ENCODE measurements around the gene TGIF1. TPM values are rescaled to one million over a fixed set of nuclear protein-coding genes. Genes with fewer than 3 reads are reported as not detected.

TGIF1 gene
- total RNA-seq, 2 experiments from 2014 or later, result 54.6 to 55.4 TPM

DNA sequence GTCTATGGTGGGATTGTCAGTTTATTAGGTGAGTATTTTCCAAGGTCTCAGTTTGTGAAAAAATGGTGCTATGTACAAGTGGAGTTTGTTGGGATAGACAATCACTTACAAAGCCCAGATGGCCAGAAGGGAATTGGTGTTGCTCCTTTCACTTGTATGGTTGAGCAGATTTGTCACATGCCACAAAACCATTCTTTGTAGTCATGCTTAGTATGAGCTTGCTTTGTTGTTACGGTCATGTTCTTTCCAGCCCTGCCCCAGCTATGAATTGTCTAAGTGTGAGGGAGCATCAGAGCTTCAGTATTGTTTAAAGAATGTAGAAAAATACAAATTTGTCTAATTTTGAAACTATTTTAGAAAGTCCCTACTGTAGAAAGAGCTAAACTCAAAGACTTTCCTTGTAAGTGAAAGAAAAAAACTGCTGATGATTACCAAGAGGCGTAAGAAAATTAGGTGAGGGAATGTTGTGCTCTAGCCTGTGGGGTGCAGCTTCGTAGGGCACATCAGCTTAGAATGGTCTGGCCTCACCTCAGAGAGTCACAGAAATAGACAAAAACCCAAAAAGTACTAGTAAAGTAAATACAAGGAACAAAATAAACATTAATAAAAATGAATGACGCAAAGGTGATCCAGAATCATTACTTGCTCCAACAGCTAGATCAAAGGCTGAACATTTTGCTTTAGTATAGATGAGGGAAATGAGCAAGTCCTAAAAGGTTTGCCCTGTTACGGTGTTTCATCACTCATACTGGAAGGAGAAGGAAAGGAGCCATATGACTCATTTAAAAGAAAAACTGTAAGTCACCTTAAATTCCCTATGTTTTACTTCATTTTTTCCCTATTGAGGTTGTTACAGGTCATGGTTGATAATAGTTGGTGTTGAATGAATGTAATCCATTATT is 9.2 kb downstream of the TGIF1 start:
- peaks cover 19% of the 10 kb centered on the region for H3K36me3 ChIP-seq (ENCODE audit: insufficient read depth, low read length)
- H3K27me3 ChIP-seq (ENCODE audit: control insufficient read depth in 1 of 2, insufficient read depth in 2 of 2, low read length in 2 of 2), result no peaks in the 10 kb centered on the region
- peak overlapping the region in 1 of 2 donors; percentile 67 for H3K27ac ChIP-seq (ENCODE audit: low read depth in 1 of 2, low read length in 2 of 2)
- intact Hi-C loops (cut with DNase I, micrococcal nuclease), result loop anchor here in 1 of 2 experiments (10.0 kb wide), 1 partner anchor 524 kb away; no protein-coding TSS in a partner anchor
- H3K4me3 ChIP-seq (ENCODE audit: low read length), result no peak overlapping the region
- Mint-ChIP-seq H3K36me3 (ENCODE audit: low read depth) (peaks cover 61% of the 10 kb centered on the region), H3K4me1 (ENCODE audit: low read depth) (peaks cover 52% of the 10 kb centered on the region), H3K27ac (peak overlapping the region; percentile 92), H3K4me3 (peak overlapping the region; percentile 54), H3K27me3 (no peaks in the 10 kb centered on the region), H3K9me3 (peaks cover 7% of the 10 kb centered on the region)
- ATAC-seq (ENCODE audit: poor library complexity) (peak; percentile 16), DNase-seq (peak in 3 of 14 experiments; percentile 25 to 42 (median 31))
- CTCF ChIA-PET, result interaction anchor here (1.0 to 2.8 kb wide), 7 partner anchors 12 to 207 kb away, joined by 3 to 19 read pairs (median 5); no protein-coding TSS in a partner anchor
- H3K9me3 ChIP-seq (ENCODE audit: control insufficient read depth in 1 of 2, insufficient read depth in 1 of 2, low read length in 2 of 2), result peaks cover 0 to 3% of the 10 kb centered on the region in 2 experiments
- POLR2A ChIA-PET, result interaction anchor here (1.2 to 7.1 kb wide), 8 partner anchors 8 to 207 kb away, joined by 3 to 66 read pairs (median 6); partner anchors contain the start of gene TGIF1
- TF ChIP-seq, protein P1, sequence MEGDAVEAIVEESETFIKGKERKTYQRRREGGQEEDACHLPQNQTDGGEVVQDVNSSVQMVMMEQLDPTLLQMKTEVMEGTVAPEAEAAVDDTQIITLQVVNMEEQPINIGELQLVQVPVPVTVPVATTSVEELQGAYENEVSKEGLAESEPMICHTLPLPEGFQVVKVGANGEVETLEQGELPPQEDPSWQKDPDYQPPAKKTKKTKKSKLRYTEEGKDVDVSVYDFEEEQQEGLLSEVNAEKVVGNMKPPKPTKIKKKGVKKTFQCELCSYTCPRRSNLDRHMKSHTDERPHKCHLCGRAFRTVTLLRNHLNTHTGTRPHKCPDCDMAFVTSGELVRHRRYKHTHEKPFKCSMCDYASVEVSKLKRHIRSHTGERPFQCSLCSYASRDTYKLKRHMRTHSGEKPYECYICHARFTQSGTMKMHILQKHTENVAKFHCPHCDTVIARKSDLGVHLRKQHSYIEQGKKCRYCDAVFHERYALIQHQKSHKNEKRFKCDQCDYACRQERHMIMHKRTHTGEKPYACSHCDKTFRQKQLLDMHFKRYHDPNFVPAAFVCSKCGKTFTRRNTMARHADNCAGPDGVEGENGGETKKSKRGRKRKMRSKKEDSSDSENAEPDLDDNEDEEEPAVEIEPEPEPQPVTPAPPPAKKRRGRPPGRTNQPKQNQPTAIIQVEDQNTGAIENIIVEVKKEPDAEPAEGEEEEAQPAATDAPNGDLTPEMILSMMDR (IDR thresholded peaks at IDR 0.05), result no peak
- peaks cover 8% of the 10 kb centered on the region for H3K4me1 ChIP-seq (ENCODE audit: insufficient read depth, low read length)

DNA sequence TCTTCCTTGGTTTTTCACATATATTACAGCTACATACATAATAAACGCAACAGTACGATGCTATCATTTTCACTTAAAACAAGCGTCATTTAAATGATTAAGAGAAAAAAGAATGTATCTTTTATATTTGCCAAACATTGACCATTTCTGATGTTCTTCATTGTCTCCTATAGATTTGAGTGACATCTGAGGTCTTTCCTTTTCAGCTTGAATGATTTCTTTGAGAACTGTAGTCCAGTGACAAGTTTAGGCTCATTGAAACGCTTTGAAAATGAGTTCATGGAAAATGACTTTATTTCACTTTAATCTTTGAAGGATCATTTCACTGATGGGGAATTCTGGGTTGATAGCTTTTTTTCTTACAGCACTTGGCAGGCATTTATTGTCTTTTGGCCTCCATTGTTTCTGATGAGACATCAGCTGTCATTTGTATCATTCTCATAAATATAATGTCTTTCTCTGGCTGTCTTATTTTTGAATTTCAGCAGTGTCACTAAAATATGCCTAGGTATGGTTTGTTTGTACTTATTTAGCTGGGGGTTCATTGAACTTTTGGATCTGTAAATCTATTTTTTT is 10.9 kb downstream of the TGIF1 start:
- Mint-ChIP-seq H3K4me1 (ENCODE audit: low read depth) (peaks cover 41% of the 10 kb centered on the region), H3K27me3 (no peaks in the 10 kb centered on the region), H3K4me3 (no peak overlapping the region), H3K9me3 (peaks cover 7% of the 10 kb centered on the region), H3K27ac (no peak overlapping the region), H3K36me3 (ENCODE audit: low read depth) (peaks cover 54% of the 10 kb centered on the region)
- ATAC-seq (ENCODE audit: poor library complexity), result no peak
- peaks cover 0 to 3% of the 10 kb centered on the region in 2 experiments for H3K9me3 ChIP-seq (ENCODE audit: control insufficient read depth in 1 of 2, insufficient read depth in 1 of 2, low read length in 2 of 2)
- H3K4me1 ChIP-seq (ENCODE audit: insufficient read depth, low read length), result peaks cover 10% of the 10 kb centered on the region
- DNase-seq, result no peak
- no peaks in the 10 kb centered on the region for H3K27me3 ChIP-seq (ENCODE audit: control insufficient read depth in 1 of 2, insufficient read depth in 2 of 2, low read length in 2 of 2)
- H3K27ac ChIP-seq (ENCODE audit: low read depth in 1 of 2, low read length in 2 of 2), result no peak overlapping the region
- CTCF ChIA-PET, result interaction anchor here (0.8 to 2.8 kb wide), 3 partner anchors 133 to 164 kb away, joined by 3 to 19 read pairs (median 7); no protein-coding TSS in a partner anchor
- TF ChIP-seq, protein P1 (IDR thresholded peaks at IDR 0.05), result no peak
- no peak overlapping the region for H3K4me3 ChIP-seq (ENCODE audit: low read length)
- POLR2A ChIA-PET, result interaction anchor here (0.6 to 7.1 kb wide), 7 partner anchors 9 to 199 kb away, joined by 3 to 66 read pairs (median 4); partner anchors contain the start of genes MYL12B and TGIF1
- intact Hi-C loops (cut with DNase I, micrococcal nuclease), result no loop called here
- peaks cover 19% of the 10 kb centered on the region for H3K36me3 ChIP-seq (ENCODE audit: insufficient read depth, low read length)

DNA sequence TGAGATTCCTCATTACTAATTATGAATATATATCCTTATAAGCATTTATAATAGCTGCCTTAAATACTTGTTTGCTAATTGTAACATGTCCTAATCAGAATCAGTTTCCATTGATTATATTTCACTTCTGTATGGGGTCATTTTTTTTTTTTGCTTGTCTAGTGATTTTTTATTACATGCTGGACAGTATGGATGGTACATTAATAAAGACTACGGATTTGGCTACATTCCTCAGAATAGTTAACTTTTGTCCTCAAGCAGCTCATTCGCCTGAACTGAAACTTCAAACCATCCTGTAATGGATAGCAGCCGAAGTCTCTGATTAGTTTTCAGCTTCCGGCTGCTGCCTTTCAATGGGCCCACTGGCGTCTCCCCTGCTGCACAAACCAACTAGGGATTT is 11.7 kb downstream of the TGIF1 start:
- no peak overlapping the region for H3K4me3 ChIP-seq (ENCODE audit: low read length)
- peaks cover 15% of the 10 kb centered on the region for H3K36me3 ChIP-seq (ENCODE audit: insufficient read depth, low read length)
- intact Hi-C loops (cut with DNase I, micrococcal nuclease), result no loop called here
- H3K36me3 Mint-ChIP-seq (ENCODE audit: low read depth), result peaks cover 48% of the 10 kb centered on the region
- TF ChIP-seq, protein P1 (IDR thresholded peaks at IDR 0.05), result no peak
- no peaks in the 10 kb centered on the region for H3K27me3 ChIP-seq (ENCODE audit: control insufficient read depth in 1 of 2, insufficient read depth in 2 of 2, low read length in 2 of 2)
- no peak for DNase-seq
- H3K4me3 Mint-ChIP-seq, result no peak overlapping the region
- no peaks in the 10 kb centered on the region for H3K27me3 Mint-ChIP-seq
- POLR2A ChIA-PET, result interaction anchor here (0.6 to 7.1 kb wide), 7 partner anchors 10 to 200 kb away, joined by 3 to 66 read pairs (median 4); partner anchors contain the start of genes MYL12B and TGIF1
- CTCF ChIA-PET, result no interaction called here
- peaks cover 43% of the 10 kb centered on the region for H3K4me1 Mint-ChIP-seq (ENCODE audit: low read depth)
- H3K4me1 ChIP-seq (ENCODE audit: insufficient read depth, low read length), result peaks cover 14% of the 10 kb centered on the region
- H3K9me3 Mint-ChIP-seq, result peaks cover 7% of the 10 kb centered on the region
- no peak for ATAC-seq (ENCODE audit: poor library complexity)
- H3K27ac ChIP-seq (ENCODE audit: low read depth in 1 of 2, low read length in 2 of 2), result no peak overlapping the region
- H3K27ac Mint-ChIP-seq, result no peak overlapping the region
- H3K9me3 ChIP-seq (ENCODE audit: control insufficient read depth in 1 of 2, insufficient read depth in 1 of 2, low read length in 2 of 2), result peaks cover 0 to 3% of the 10 kb centered on the region in 2 experiments
